SK-N-SH (cell line): ENCODE data around the gene PYCR2. TPM values are rescaled to one million over a fixed set of nuclear protein-coding genes. Genes with fewer than 3 reads are reported as not detected.

Source experiments
- CTCF ChIA-PET: fragments of 300-600, 350-600 bp; formaldehyde crosslinking; extraction: SDS; loops from one replicate; lab custom pipeline; 2021; lab: Yijun Ruan, JAX
- POLR2A ChIA-PET: fragments of 350-600 bp; sonication (Branson Sonifier 250); formaldehyde crosslinking; extraction: SDS; loops from one replicate; lab custom pipeline; 2020; ENCODE audit warnings: antibody characterized with exemption, inconsistent platforms; lab: Yijun Ruan, JAX
- DNase-seq: peaks from one replicate; pipeline ENCODE4 v3.0.0; 2012
- H2AFZ ChIP-seq: fragments of 200-600 bp; sonication (generic); 2 replicates; pipeline ENCODE4 v1.8.1; 2016; ENCODE audit warnings: antibody characterized with exemption, mild to moderate bottlenecking, low read depth
- H3F3A ChIP-seq: fragments of 200-600 bp; sonication (generic); replicated peaks from 2 replicates; pipeline ENCODE3; 2016; ENCODE audit warnings: antibody characterized with exemption, mild to moderate bottlenecking; ENCODE audit not compliant: insufficient read depth
- H3K27ac ChIP-seq, 2 experiments: fragments of 200-500 bp in 1 of 2; fragments of 200-600 bp in 1 of 2; sonication (Bioruptor generic) in 1 of 2; sonication (generic), shearing (Covaris generic) in 1 of 2; 2 replicates each; pipeline versions ENCODE4 v1.5.1 to v1.6.1; 2014 to 2016; ENCODE audit warnings: low read depth in 2 of 2, inconsistent platforms in 1 of 2, low read length in 1 of 2, mild to moderate bottlenecking in 1 of 2, mixed read lengths in 1 of 2
- H3K27me3 ChIP-seq: fragments of 200-600 bp; sonication (generic), shearing (Covaris generic); 2 replicates; pipeline ENCODE4 v1.6.1; 2016; ENCODE audit warnings: mixed run types; ENCODE audit not compliant: insufficient read depth
- H3K36me3 ChIP-seq, 2 experiments: fragments of 200-500 bp in 1 of 2; fragments of 200-600 bp in 1 of 2; sonication (Bioruptor generic) in 1 of 2; sonication (generic) in 1 of 2; replicated peaks in 1 of 2; 2 replicates each; pipeline versions ENCODE3 to v1.5.1; 2014 to 2016; ENCODE audit warnings: low read length in 1 of 2, mild to moderate bottlenecking in 1 of 2; ENCODE audit not compliant: insufficient read depth in 2 of 2, control insufficient read depth in 1 of 2
- H3K4me1 ChIP-seq, 2 experiments: fragments of 200-500 bp in 1 of 2; fragments of 200-600 bp in 1 of 2; sonication (Bioruptor generic) in 1 of 2; sonication (generic), shearing (Covaris generic) in 1 of 2; 2 replicates each; pipeline versions ENCODE4 v1.5.1 to v1.6.1; 2014 to 2016; ENCODE audit warnings: low read depth in 1 of 2, low read length in 1 of 2, mixed run types in 1 of 2; ENCODE audit not compliant: insufficient read depth in 2 of 2, control insufficient read depth in 1 of 2
- H3K4me2 ChIP-seq: fragments of 200-600 bp; sonication (generic), shearing (Covaris generic); 2 replicates; pipeline ENCODE4 v1.6.1; 2017; ENCODE audit warnings: mixed run types
- H3K4me3 ChIP-seq, 2 experiments: fragments of 200-500 bp in 1 of 2; fragments of 200-600 bp in 1 of 2; sonication (Bioruptor generic) in 1 of 2; sonication (generic), shearing (Covaris generic) in 1 of 2; 2 replicates each; pipeline versions ENCODE4 v1.5.1 to v1.8.1; 2014 to 2016; ENCODE audit warnings: low read depth in 2 of 2, inconsistent platforms in 1 of 2, low read length in 1 of 2, mild to moderate bottlenecking in 1 of 2, mixed read lengths in 1 of 2, moderate library complexity in 1 of 2
- H3K79me2 ChIP-seq: fragments of 200-600 bp; sonication (generic); 2 replicates; pipeline ENCODE4 v1.8.1; 2017; ENCODE audit warnings: mild to moderate bottlenecking; ENCODE audit not compliant: insufficient read depth
- H3K9ac ChIP-seq: fragments of 200-600 bp; sonication (generic); 2 replicates; pipeline ENCODE4 v1.6.1; 2017; ENCODE audit warnings: mixed run types
- H3K9me2 ChIP-seq: fragments of 200-600 bp; sonication (generic); 2 replicates; pipeline ENCODE4 v1.6.1; 2017; ENCODE audit warnings: mixed run types
- H3K9me3 ChIP-seq: fragments of 200-600 bp; sonication (generic); 2 replicates; pipeline ENCODE4 v1.6.1; 2017; ENCODE audit warnings: mixed run types, mild to moderate bottlenecking, moderate library complexity
- H4K20me1 ChIP-seq: fragments of 200-600 bp; sonication (generic); 2 replicates; pipeline ENCODE4 v1.6.1; 2017; ENCODE audit warnings: mild to moderate bottlenecking, mixed run types; ENCODE audit not compliant: insufficient read depth
- EZH2phosphoT487 ChIP-seq: fragments of 200-600 bp; sonication (generic); IDR thresholded peaks from 2 replicates; pipeline ENCODE4 v1.6.1; 2017; ENCODE audit warnings: low read depth, mixed run types, mild to moderate bottlenecking, antibody characterized with exemption, moderate library complexity, borderline replicate concordance
- FOSL2 ChIP-seq: IDR thresholded peaks from 2 replicates; pipeline ENCODE4 v1.4.0; 2012; ENCODE audit warnings: low read depth, mild to moderate bottlenecking, moderate library complexity, borderline replicate concordance
- FOXJ3 ChIP-seq: sonication (generic); formaldehyde crosslinking; IDR thresholded peaks from 2 replicates; pipeline ENCODE4 v1.5.1; 2020; ENCODE audit warnings: mild to moderate bottlenecking, missing genetic modification reagents
- FOXM1 ChIP-seq: IDR thresholded peaks from 2 replicates; pipeline ENCODE4 v1.4.0; 2012; ENCODE audit warnings: low read depth, mild to moderate bottlenecking
- NFIC ChIP-seq: IDR thresholded peaks from 2 replicates; pipeline ENCODE4 v1.4.0; 2012; ENCODE audit warnings: borderline replicate concordance
- RCOR1 ChIP-seq: fragments of 150-350 bp; IDR thresholded peaks from 2 replicates; pipeline ENCODE4 v1.6.1; 2017; ENCODE audit warnings: antibody characterized with exemption, low read length
- RXRA ChIP-seq: IDR thresholded peaks from 2 replicates; pipeline ENCODE4 v1.4.0; 2012; ENCODE audit warnings: low read depth, mild to moderate bottlenecking, borderline replicate concordance
- SIN3A ChIP-seq: IDR thresholded peaks from 2 replicates; pipeline ENCODE4 v1.6.1; 2012; ENCODE audit warnings: low read depth, mild to moderate bottlenecking, low read length, moderate library complexity, borderline replicate concordance
- SMC3 ChIP-seq: IDR thresholded peaks from 2 replicates; pipeline ENCODE4 v1.6.1; 2012; ENCODE audit warnings: low read depth, low read length, improper control_type of control experiment
- TAF1 ChIP-seq: IDR thresholded peaks from 2 replicates; pipeline ENCODE4 v1.6.1; 2012; ENCODE audit warnings: low read depth, mild to moderate bottlenecking, low read length, moderate library complexity, borderline replicate concordance
- whole genome bisulfite sequencing: methylation state at CpG from one replicate; pipeline ENCODE4 v1.1.6; 2017; ENCODE audit warnings: low lambda C conversion rate; 5-methylcytosine and 5-hydroxymethylcytosine counted together
- polyA plus RNA-seq, 3 experiments: library from polyadenylated mRNA; depleted of rRNA; stranded (reverse); fragments of >200 nt; gene quantifications; 2 replicates each; pipeline ENCODE4 v1.2.3, GENCODE V29; 2012
- TF ChIP-seq, protein P1 (sequence below): fragments of 150-350 bp; IDR thresholded peaks from 2 replicates; pipeline ENCODE4 v1.6.1; 2016; ENCODE audit warnings: mild to moderate bottlenecking, low read depth, low read length
- TF ChIP-seq, protein P2 (sequence below): IDR thresholded peaks from 2 replicates; pipeline ENCODE4 v1.4.0; 2012; ENCODE audit warnings: low read depth
- TF ChIP-seq, protein P3 (sequence below): fragments of 150-350 bp; IDR thresholded peaks from 2 replicates; pipeline ENCODE4 v1.6.1; 2017; ENCODE audit warnings: antibody characterized with exemption, low read length, low read depth, borderline replicate concordance

PYCR2 gene
- polyA plus RNA-seq, 1 of the 3 experiments (the other 2 are of a cell fraction): 95.3 TPM

DNA sequence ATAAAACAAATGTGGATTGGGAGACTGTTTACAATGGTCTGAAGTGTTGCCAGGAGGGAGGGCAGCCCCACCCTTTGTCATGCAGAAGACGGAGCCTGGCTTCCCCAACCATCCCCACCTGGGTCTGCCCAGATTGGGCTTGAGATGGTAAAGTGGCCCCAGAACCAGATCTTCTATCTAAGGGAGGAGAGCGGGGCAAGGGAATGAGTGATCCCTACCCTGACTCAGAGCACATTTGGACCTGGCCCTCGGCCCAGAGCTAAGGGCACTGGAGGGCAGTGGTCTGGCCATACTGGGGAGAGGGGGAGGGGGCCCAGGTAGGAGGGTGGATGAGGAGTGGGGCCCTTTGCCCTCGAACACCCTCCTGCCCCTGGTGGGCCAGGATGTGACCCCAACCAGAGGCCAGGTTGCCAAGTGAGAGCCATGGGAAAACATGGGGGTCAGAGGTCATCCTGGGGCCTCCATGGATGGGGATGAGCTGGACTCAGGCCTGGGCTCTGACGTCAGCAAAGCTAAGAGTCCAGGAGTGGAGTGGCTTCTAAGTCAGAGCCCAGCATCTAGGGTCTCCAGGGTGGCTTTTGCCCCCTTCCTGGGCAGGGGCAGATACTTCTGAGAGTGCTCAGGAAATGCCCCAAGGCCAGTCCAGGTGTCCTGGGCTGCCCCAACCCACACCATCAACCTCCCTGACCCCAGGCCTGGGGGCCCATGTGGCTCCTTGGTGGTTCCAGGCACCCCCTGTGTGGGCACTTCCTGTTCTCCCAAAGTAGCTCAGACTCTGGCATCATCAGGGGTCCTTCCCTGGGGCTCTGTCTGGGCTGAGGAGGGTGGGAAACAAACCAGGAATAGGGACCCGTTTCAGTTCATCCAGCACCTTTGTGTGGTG lies 33.5 kb downstream of the PYCR2 start:
- Histone ChIP-seq H3K27ac (no peak overlapping the region), H3F3A (no peaks in the 10 kb centered on the region)

DNA sequence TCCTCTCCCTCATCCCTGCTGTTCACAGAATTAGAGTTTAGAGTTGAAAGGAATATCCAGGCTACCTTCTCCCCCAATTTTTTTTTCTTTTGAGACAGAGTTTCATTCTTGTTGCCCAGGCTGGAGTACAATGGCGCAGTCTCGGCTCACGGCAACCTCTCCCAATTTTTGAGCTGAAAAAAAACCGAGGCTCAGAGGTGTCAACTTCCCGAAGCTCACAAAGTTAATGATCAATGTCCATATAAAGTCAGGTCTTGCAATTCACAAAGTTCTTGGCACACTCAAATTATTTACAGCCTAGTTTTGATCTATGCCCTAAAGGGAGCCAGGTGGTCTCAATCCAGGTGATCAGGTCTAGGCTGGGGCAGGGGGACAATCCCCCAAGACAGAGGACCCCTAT lies 34.3 kb downstream of the PYCR2 start:
- TF ChIP-seq, protein P1, sequence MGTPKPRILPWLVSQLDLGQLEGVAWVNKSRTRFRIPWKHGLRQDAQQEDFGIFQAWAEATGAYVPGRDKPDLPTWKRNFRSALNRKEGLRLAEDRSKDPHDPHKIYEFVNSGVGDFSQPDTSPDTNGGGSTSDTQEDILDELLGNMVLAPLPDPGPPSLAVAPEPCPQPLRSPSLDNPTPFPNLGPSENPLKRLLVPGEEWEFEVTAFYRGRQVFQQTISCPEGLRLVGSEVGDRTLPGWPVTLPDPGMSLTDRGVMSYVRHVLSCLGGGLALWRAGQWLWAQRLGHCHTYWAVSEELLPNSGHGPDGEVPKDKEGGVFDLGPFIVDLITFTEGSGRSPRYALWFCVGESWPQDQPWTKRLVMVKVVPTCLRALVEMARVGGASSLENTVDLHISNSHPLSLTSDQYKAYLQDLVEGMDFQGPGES: no peak
- TF ChIP-seq SMC3 (no peak), FOSL2 (no peak), RCOR1 (no peak), RXRA (no peak)
- TF ChIP-seq, protein P2, sequence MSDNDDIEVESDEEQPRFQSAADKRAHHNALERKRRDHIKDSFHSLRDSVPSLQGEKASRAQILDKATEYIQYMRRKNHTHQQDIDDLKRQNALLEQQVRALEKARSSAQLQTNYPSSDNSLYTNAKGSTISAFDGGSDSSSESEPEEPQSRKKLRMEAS: no peak
- Histone ChIP-seq H3K36me3 (no peaks in the 10 kb centered on the region), H3K4me1 (no peaks in the 10 kb centered on the region; a peak in 1 of 4 replicates), H3K79me2 (no peaks in the 10 kb centered on the region), H3K4me3 (no peak overlapping the region), H3F3A (no peaks in the 10 kb centered on the region), H3K9me3 (no peaks in the 10 kb centered on the region), H3K27ac (no peak overlapping the region), H3K9me2 (no peaks in the 10 kb centered on the region), H3K9ac (no peak overlapping the region), H4K20me1 (no peaks in the 10 kb centered on the region), H3K4me2 (no peak overlapping the region), H3K27me3 (no peaks in the 10 kb centered on the region), H2AFZ (no peak overlapping the region)
- DNase-seq: no peak
- ChIA-PET CTCF (interaction anchor here (2.0 to 2.1 kb wide), 2 partner anchors 12 to 415 kb away, joined by 7 read pairs; no protein-coding TSS in a partner anchor), POLR2A (interaction anchor here (0.6 kb wide), 1 partner anchor 317 kb away, joined by 4 read pairs; no protein-coding TSS in a partner anchor)
- WGBS: 95% methylated on average over 5 of the region's 5 CpGs

More for the DNA sequence above, 33.5 kb downstream of the PYCR2 start:
- WGBS: 67% methylated on average over 6 of the region's 6 CpGs
- no peak for TF ChIP-seq EZH2phosphoT487
- TF ChIP-seq FOXM1: no peak
- TF ChIP-seq, protein P3, sequence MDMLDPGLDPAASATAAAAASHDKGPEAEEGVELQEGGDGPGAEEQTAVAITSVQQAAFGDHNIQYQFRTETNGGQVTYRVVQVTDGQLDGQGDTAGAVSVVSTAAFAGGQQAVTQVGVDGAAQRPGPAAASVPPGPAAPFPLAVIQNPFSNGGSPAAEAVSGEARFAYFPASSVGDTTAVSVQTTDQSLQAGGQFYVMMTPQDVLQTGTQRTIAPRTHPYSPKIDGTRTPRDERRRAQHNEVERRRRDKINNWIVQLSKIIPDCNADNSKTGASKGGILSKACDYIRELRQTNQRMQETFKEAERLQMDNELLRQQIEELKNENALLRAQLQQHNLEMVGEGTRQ: no peak
- no peak for TF ChIP-seq FOXJ3
- TF ChIP-seq SIN3A: no peak
- no peak for TF ChIP-seq TAF1
- TF ChIP-seq, protein P1: no peak
- no peak for TF ChIP-seq NFIC
- H4K20me1 ChIP-seq: no peaks in the 10 kb centered on the region
- no peak overlapping the region for H2AFZ ChIP-seq
- POLR2A ChIA-PET: no interaction called here
- no peaks in the 10 kb centered on the region for H3K79me2 ChIP-seq
- no peaks in the 10 kb centered on the region; a peak in 1 of 4 replicates for H3K4me1 ChIP-seq
- H3K9me3 ChIP-seq: no peaks in the 10 kb centered on the region
- no peak for DNase-seq
- no peaks in the 10 kb centered on the region for H3K9me2 ChIP-seq
- H3K36me3 ChIP-seq: no peaks in the 10 kb centered on the region
- no peak overlapping the region for H3K9ac ChIP-seq
- H3K4me2 ChIP-seq: no peak overlapping the region
- CTCF ChIA-PET: interaction anchor here (2.0 kb wide), 1 partner anchor 416 kb away, joined by 7 read pairs; no protein-coding TSS in a partner anchor
- no peaks in the 10 kb centered on the region for H3K27me3 ChIP-seq
- no peak overlapping the region for H3K4me3 ChIP-seq
